Measurements from ENCODE around the gene IL26. TPM values are rescaled to one million over a fixed set of nuclear protein-coding genes. Genes with fewer than 3 reads are reported as not detected.

IL26 gene
- total RNA-seq, 1 experiment from 2014 or later, result not detected

DNA sequence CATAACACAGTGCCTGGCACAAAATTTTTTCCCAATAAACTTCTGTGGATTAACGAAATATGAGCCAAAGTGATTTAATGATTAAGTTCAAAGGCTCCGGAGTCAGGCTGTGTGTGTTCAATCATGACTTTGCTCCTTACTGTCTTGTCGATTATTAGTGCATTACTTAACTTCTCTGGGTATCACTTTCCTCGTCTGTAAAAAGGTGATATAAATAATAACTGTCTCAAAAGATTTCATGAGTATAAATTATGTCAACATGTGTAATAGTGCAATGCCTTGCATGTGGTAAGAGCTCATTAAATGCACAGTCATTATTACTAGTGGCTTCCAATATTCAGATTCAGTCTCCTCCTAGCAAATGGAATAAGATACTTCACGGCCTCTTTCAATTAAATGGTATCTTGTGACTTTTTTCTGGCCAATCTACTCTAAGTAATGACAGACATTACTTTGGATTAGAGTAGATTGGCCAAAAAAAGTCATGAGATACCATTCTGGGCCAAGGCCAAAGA, 59.2 kb downstream of the IL26 start:
- no peak for DNase-seq
- Histone ChIP-seq H3K4me3 (ENCODE audit: insufficient read depth, low read depth, low read length) (no peak overlapping the region), H3K27me3 (ENCODE audit: control insufficient read depth, insufficient read depth, low read length) (no peaks in the 10 kb centered on the region), H3K36me3 (replicated peaks; ENCODE audit: control insufficient read depth, insufficient read depth, low read length) (no peaks in the 10 kb centered on the region)

GRCh38 chr12:68163560-68164081, 62.0 kb downstream of the IL26 start:
- Histone ChIP-seq H3K36me3 (replicated peaks; ENCODE audit: control insufficient read depth, insufficient read depth, low read length) (no peaks in the 10 kb centered on the region), H3K27me3 (ENCODE audit: control insufficient read depth, insufficient read depth, low read length) (no peaks in the 10 kb centered on the region), H3K4me3 (ENCODE audit: insufficient read depth, low read depth, low read length) (no peak overlapping the region)
- DNase-seq, result no peak

- Histone ChIP-seq H3K27me3 (ENCODE audit: control insufficient read depth, insufficient read depth, low read length) (no peaks in the 10 kb centered on the region), H3K4me3 (ENCODE audit: insufficient read depth, low read depth, low read length) (no peak overlapping the region), H3K36me3 (replicated peaks; ENCODE audit: control insufficient read depth, insufficient read depth, low read length) (no peaks in the 10 kb centered on the region)
- no peak for DNase-seq
These were observed 63.2 kb downstream of the IL26 start for GRCh38 chr12:68162374-68162773.

DNA sequence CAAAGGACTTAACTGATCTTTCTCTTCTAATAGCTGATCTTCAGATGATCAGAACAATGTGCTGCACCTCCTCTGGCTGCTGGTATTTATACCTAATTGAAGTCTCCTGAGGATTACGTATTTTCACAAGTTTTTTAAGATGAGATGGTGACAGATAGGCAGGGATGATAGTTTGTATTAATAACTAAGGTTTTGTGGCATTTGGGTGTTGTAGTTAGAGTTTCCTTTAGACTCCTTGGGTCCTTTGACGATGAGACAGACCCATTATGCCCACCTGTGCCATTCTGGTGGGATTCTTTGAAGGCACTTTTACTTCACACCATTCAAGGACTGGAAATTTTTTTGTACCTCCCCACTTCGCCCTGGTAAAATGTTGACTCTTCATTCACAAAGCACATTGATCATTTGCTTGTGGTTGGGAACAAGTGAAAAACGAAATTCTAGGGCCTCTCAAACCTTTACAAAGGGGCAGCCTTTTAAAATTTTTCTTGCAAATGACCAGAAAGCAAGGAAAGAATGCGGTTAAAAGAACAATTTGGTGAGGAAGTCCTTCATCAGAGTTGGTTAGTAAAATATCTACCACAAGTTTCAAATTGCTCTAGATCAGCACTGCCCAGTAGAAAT, 65.8 kb downstream of the IL26 start, which contains the start of gene IFNG:
Gene IFNG, minus strand, starts transcription at position 60 of the 624 bp plus-strand sequence. CDS start 125 bp downstream, outside the sequence.
- DNase-seq, result no peak
- H3K27me3 ChIP-seq (ENCODE audit: control insufficient read depth, insufficient read depth, low read length), result no peaks in the 10 kb centered on the region
- H3K36me3 ChIP-seq (replicated peaks; ENCODE audit: control insufficient read depth, insufficient read depth, low read length), result no peaks in the 10 kb centered on the region
- H3K4me3 ChIP-seq (ENCODE audit: insufficient read depth, low read depth, low read length), result no peak within 1 kb of the TSS

DNA sequence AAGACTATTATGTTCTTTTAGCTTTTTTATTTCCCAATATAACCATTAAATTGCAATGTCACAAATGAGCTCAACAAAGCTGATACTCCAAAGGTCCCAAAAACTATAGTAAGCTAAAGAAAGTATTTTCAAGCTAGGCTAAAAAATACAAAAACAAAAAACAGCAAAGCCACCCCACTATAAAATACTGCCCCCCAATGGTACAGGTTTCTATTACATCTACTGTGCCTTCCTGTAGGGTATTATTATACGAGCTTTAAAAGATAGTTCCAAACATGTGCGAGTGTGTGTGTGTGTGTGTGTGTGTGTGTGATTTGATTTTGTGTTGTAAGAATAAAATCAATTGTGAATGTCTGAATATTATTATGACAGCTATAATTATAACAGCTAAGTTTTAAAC, 67.2 kb downstream of the IL26 start:
- no peaks in the 10 kb centered on the region for H3K27me3 ChIP-seq (ENCODE audit: control insufficient read depth, insufficient read depth, low read length)
- peak; percentile 44 for DNase-seq

DNA sequence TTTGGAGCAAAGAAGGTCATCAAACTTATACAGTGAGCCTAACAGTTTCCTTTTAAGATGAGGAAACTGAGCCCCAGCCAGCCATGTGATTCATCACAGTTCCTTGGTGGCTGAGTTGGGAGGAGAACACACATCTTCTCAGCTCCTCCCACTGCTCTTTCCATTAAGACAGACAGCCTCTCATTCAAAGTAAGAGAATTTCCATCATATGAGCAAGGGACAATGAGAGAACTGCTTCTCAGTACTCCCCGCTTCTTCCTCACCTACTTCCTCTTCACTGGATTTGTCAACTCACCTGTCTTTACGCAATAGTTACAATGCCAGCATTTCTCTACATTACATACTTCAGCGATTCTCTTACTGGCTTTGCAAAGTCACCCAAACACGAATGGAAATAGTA, 68.2 kb downstream of the IL26 start:
- no peak for DNase-seq
- Histone ChIP-seq H3K27me3 (ENCODE audit: control insufficient read depth, insufficient read depth, low read length) (no peaks in the 10 kb centered on the region), H3K4me3 (ENCODE audit: insufficient read depth, low read depth, low read length) (no peak overlapping the region), H3K36me3 (replicated peaks; ENCODE audit: control insufficient read depth, insufficient read depth, low read length) (no peaks in the 10 kb centered on the region)

More for the DNA sequence above, 67.2 kb downstream of the IL26 start:
- no peak overlapping the region for H3K4me3 ChIP-seq (ENCODE audit: insufficient read depth, low read depth, low read length)
- no peaks in the 10 kb centered on the region for H3K36me3 ChIP-seq (replicated peaks; ENCODE audit: control insufficient read depth, insufficient read depth, low read length)

DNA sequence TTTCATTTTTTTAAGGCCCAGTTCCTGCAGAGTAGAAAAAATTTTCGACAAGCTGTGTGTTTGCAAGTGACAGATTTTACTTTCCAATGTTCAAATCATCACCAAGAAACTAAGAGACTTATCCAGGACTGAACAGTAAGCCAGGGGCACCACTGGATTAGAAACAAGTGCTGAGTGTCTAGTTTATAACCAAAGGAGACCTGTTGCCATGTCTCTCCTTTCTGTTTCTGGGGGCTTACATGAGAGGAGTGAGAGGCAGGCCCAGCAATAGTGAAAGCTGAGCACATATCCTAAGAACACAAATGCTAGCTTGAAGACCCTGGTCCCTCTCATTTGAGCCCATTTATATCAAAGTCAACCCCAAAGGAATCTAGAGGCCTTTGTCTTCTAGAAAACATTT, 69.0 kb downstream of the IL26 start:
- DNase-seq, result no peak
- Histone ChIP-seq H3K4me3 (ENCODE audit: insufficient read depth, low read depth, low read length) (no peak overlapping the region), H3K27me3 (ENCODE audit: control insufficient read depth, insufficient read depth, low read length) (no peaks in the 10 kb centered on the region), H3K36me3 (replicated peaks; ENCODE audit: control insufficient read depth, insufficient read depth, low read length) (no peaks in the 10 kb centered on the region)

- no peaks in the 10 kb centered on the region for H3K27me3 ChIP-seq (ENCODE audit: control insufficient read depth, insufficient read depth, low read length)
- H3K36me3 ChIP-seq (replicated peaks; ENCODE audit: control insufficient read depth, insufficient read depth, low read length), result no peaks in the 10 kb centered on the region
- H3K4me3 ChIP-seq (ENCODE audit: insufficient read depth, low read depth, low read length), result no peak overlapping the region
- no peak for DNase-seq
These were observed 70.8 kb downstream of the IL26 start for GRCh38 chr12:68154779-68155178.

Other genes with a start within 250 kb of the IL26 start
- not detected in 2 replicates for gene IFNG-AS1, start 236.4 kb downstream of the IL26 start, total RNA-seq (2014; rRNA removed; shearing (Covaris generic))
- gene IFNG, start 66.1 kb downstream of the IL26 start, total RNA-seq (2014; rRNA removed; shearing (Covaris generic)), result not detected in 2 replicates
- not detected in 2 replicates for gene IL22, start 27.8 kb upstream of the IL26 start, total RNA-seq (2014; rRNA removed; shearing (Covaris generic))
- gene MDM1, start 106.6 kb upstream of the IL26 start, total RNA-seq (2014; rRNA removed; shearing (Covaris generic)), result 7.6 and 14.2 TPM in 2 replicates